ENCODE measurements around the gene ZDBF2. TPM values are rescaled to one million over a fixed set of nuclear protein-coding genes. Genes with fewer than 3 reads are reported as not detected.

Gene ZDBF2
- total and polyA plus RNA-seq, 2 donors (not counting 1 experiment from before 2014, with no cell fraction given): 1.8 to 16.5 TPM

DNA sequence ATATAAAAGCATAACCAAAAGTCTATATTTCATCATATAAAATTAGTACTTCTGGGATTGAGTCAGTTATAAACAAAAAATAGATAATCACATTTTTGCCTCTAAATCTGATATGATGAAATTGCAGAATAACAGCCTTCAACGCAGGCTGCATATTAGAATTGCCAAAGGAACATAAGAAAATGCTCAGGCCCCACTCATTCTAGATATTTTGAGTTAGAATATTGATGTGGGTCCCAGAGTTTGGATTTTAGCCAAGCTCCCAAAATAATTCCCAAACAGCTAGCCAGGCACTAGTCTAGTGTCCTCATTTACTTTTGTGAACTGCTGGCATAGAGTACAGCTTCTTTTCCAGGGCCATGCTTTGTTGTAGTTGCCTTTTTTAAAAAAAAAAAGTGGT is 63.5 kb downstream of the ZDBF2 start:
- Histone ChIP-seq H3K4me3 (ENCODE audit: control extremely low read depth in 1 of 5, extremely low read depth in 1 of 5, insufficient read depth in 1 of 5, low read depth in 2 of 5, low read length in 4 of 5) (no peak overlapping the region), H3K27me3 (replicated peaks in 1 of 4; ENCODE audit: control extremely low read depth in 1 of 4, control insufficient read depth in 3 of 4, insufficient read depth in 4 of 4, low read length in 3 of 4) (peaks cover 0 to 5% (median 0%) of the 10 kb centered on the region in 4 experiments), H4K20me1 (ENCODE audit: control insufficient read depth, insufficient read depth, low read length, poor library complexity, severe bottlenecking) (no peaks in the 10 kb centered on the region), H3K9me3 (ENCODE audit: control extremely low read depth in 1 of 3, control insufficient read depth in 2 of 3, insufficient read depth in 1 of 3, low read length in 2 of 3) (no peaks in the 10 kb centered on the region), H3K9ac (ENCODE audit: low read length) (no peak overlapping the region), H3K4me1 (ENCODE audit: control insufficient read depth in 2 of 2, insufficient read depth in 2 of 2, low read length in 2 of 2) (no peaks in the 10 kb centered on the region), H3K79me2 (ENCODE audit: control insufficient read depth, insufficient read depth, low read length) (no peaks in the 10 kb centered on the region), H3K27ac (ENCODE audit: low read length in 2 of 2) (no peak overlapping the region), H2AFZ (ENCODE audit: insufficient read depth, low read depth, low read length, poor library complexity, severe bottlenecking) (no peak overlapping the region), H3K36me3 (replicated peaks in 1 of 2; ENCODE audit: control extremely low read depth in 1 of 2, control insufficient read depth in 1 of 2, extremely low read depth in 1 of 2, insufficient read depth in 2 of 2, low read length in 1 of 2) (no peaks in the 10 kb centered on the region), H3K4me2 (replicated peaks; ENCODE audit: low read depth, low read length, poor library complexity, severe bottlenecking) (no peak overlapping the region)
- CTCF ChIA-PET: no interaction called here
- Mint-ChIP-seq H3K4me3 (no peak overlapping the region), H3K27ac (no peak overlapping the region), H3K27me3 (peaks cover 17% of the 10 kb centered on the region), H3K9me3 (ENCODE audit: insufficient read depth) (no peaks in the 10 kb centered on the region), H3K4me1 (no peaks in the 10 kb centered on the region)
- ATAC-seq (ENCODE audit: low read depth) (no peak), DNase-seq (no peak)
- WGBS (ENCODE audit: insufficient coverage): no CpG with 5 or more reads among the region's 1 CpG
- intact Hi-C loops (cut with micrococcal nuclease): no loop called here
- POLR2A ChIA-PET: no interaction called here
- no peak for TF ChIP-seq EZH2 (IDR thresholded peaks at IDR 0.05; ENCODE audit: borderline replicate concordance, insufficient read depth, low read depth, low read length, poor library complexity, severe bottlenecking)

DNA sequence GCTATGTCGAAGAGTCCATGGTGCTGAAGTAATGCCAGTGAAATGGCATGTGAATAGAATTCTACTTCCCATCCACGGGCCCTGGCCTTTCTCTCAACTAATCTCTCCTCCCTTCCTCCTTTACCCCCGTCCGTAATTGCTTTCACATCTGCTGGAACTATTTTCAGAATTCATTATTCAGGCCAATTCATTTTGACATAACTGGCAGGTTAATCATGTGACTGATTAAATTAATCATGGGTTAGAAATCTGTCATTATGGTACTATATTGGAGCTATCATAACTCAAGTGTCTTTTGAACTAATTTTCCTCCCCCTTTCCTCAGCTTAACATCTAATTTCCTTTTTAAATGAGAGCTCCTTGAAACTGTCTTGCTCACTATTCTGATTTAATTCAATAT is 66.9 kb downstream of the ZDBF2 start:
- Mint-ChIP-seq H3K4me3 (no peak overlapping the region), H3K9me3 (ENCODE audit: insufficient read depth) (no peaks in the 10 kb centered on the region), H3K4me1 (no peaks in the 10 kb centered on the region), H3K27me3 (peaks cover 19% of the 10 kb centered on the region), H3K27ac (no peak overlapping the region)
- peaks cover 0 to 5% (median 0%) of the 10 kb centered on the region in 4 experiments for H3K27me3 ChIP-seq (replicated peaks in 1 of 4; ENCODE audit: control extremely low read depth in 1 of 4, control insufficient read depth in 3 of 4, insufficient read depth in 4 of 4, low read length in 3 of 4)
- WGBS (ENCODE audit: insufficient coverage): 80% methylated on average over 1 of the region's 4 CpGs
- no peak overlapping the region for H2AFZ ChIP-seq (ENCODE audit: insufficient read depth, low read depth, low read length, poor library complexity, severe bottlenecking)
- no peaks in the 10 kb centered on the region for H3K4me1 ChIP-seq (ENCODE audit: control insufficient read depth in 2 of 2, insufficient read depth in 2 of 2, low read length in 2 of 2)
- TF ChIP-seq, protein P1, sequence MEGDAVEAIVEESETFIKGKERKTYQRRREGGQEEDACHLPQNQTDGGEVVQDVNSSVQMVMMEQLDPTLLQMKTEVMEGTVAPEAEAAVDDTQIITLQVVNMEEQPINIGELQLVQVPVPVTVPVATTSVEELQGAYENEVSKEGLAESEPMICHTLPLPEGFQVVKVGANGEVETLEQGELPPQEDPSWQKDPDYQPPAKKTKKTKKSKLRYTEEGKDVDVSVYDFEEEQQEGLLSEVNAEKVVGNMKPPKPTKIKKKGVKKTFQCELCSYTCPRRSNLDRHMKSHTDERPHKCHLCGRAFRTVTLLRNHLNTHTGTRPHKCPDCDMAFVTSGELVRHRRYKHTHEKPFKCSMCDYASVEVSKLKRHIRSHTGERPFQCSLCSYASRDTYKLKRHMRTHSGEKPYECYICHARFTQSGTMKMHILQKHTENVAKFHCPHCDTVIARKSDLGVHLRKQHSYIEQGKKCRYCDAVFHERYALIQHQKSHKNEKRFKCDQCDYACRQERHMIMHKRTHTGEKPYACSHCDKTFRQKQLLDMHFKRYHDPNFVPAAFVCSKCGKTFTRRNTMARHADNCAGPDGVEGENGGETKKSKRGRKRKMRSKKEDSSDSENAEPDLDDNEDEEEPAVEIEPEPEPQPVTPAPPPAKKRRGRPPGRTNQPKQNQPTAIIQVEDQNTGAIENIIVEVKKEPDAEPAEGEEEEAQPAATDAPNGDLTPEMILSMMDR (IDR thresholded peaks at IDR 0.05): no peak
- TF ChIP-seq EZH2 (IDR thresholded peaks at IDR 0.05; ENCODE audit: borderline replicate concordance, insufficient read depth, low read depth, low read length, poor library complexity, severe bottlenecking): no peak
- CTCF ChIA-PET: no interaction called here
- ATAC-seq (ENCODE audit: low read depth) (no peak), DNase-seq (no peak)
- POLR2A ChIA-PET: no interaction called here
- no peaks in the 10 kb centered on the region for H3K36me3 ChIP-seq (replicated peaks in 1 of 2; ENCODE audit: control extremely low read depth in 1 of 2, control insufficient read depth in 1 of 2, extremely low read depth in 1 of 2, insufficient read depth in 2 of 2, low read length in 1 of 2)
- H3K79me2 ChIP-seq (ENCODE audit: control insufficient read depth, insufficient read depth, low read length): no peaks in the 10 kb centered on the region
- H3K4me2 ChIP-seq (replicated peaks; ENCODE audit: low read depth, low read length, poor library complexity, severe bottlenecking): no peak overlapping the region
- H3K4me3 ChIP-seq (ENCODE audit: control extremely low read depth in 1 of 5, extremely low read depth in 1 of 5, insufficient read depth in 1 of 5, low read depth in 2 of 5, low read length in 4 of 5): no peak overlapping the region
- H3K9me3 ChIP-seq (ENCODE audit: control extremely low read depth in 1 of 3, control insufficient read depth in 2 of 3, insufficient read depth in 1 of 3, low read length in 2 of 3): no peaks in the 10 kb centered on the region
- no peaks in the 10 kb centered on the region for H4K20me1 ChIP-seq (ENCODE audit: control insufficient read depth, insufficient read depth, low read length, poor library complexity, severe bottlenecking)
- no peak overlapping the region for H3K9ac ChIP-seq (ENCODE audit: low read length)
- H3K27ac ChIP-seq (ENCODE audit: low read length in 2 of 2): no peak overlapping the region
- intact Hi-C loops (cut with micrococcal nuclease): no loop called here

Measured in B cell (primary cell).